Retinal pigment epithelial cell (primary cell): ENCODE data around the gene COMMD7.
"Not testable (repeated sequence)": the region's sequence is repeated elsewhere in the genome, so short reads cannot be mapped to it uniquely, and the experiment has no call there.

Experiments
- DNase-seq: peaks from one replicate; pipeline ENCODE4 v3.0.0-alpha.2; 2010; ENCODE audit warnings: low read depth
- H3K4me3 ChIP-seq: 2 replicates; pipeline ENCODE4 v1.5.1; 2011; ENCODE audit warnings: mild to moderate bottlenecking, low read length, control low read depth, moderate library complexity
- TF ChIP-seq, protein P1 (sequence below): conservative IDR thresholded peaks from 2 replicates; pipeline ENCODE4 v1.5.1; 2011; ENCODE audit warnings: low read depth, low read length, control low read depth, inconsistent platforms

Gene COMMD7

DNA sequence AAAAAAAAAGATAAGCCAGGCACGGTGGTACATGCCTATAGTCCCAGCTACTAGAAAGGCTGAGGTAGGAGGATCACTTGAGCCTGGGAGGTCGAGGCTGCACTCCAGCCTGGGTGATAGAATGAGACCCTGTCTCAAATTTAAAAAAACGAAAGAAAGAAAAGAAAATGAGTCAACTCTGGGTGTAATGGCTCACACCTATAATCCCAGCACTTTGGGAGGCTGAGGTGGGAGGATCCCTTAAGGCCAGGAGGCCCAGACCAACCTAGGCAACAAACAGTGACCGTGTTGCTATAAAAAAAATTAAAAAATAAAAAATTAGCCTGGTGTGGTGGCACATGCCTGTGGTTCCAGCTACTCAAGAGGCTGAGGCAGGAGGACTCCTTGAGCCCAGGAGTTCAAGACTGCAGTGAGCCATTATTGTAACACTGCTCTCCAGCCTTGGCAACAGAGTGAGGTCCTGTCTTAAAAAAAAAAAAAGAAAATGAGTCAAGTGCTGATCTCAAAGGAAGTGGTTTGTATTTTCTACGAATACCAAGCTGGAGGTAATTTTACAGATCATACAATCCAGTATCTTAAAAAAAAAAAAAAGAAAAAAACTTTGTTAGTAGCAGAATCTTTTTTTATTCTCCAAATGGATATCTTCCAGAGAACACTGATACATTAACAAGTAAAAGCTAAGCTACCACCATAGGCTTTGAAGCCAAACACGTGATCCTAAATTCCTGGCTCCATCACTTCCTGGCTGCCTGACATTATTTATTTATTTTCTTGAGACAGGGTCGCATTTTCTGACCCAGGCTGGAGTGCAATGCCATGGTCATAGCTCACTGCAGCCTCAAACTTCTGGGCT is 5.7 kb downstream of the COMMD7 start:
- H3K4me3 ChIP-seq, result no peak overlapping the region
- peak; percentile 17 for DNase-seq

DNA sequence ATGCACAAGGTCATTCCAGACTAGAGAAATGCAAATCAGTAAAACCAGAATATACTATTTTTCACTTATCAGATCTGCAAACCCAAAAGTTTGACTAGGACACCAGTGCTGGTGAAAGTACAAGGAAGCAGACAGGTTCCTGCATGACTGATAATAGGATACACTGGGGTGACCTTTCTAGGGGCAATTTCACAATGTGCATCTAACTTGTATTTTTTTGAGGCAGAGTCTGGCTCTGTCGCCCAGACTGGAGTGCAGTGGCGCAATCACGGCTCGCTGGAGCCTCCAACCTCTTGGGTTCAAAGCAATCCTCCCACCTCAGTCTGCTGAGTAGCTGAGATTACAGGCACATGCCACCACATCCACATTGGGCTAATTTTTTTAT is 11.4 kb downstream of the COMMD7 start:
- H3K4me3 ChIP-seq, result no peak overlapping the region
- TF ChIP-seq, protein P1, sequence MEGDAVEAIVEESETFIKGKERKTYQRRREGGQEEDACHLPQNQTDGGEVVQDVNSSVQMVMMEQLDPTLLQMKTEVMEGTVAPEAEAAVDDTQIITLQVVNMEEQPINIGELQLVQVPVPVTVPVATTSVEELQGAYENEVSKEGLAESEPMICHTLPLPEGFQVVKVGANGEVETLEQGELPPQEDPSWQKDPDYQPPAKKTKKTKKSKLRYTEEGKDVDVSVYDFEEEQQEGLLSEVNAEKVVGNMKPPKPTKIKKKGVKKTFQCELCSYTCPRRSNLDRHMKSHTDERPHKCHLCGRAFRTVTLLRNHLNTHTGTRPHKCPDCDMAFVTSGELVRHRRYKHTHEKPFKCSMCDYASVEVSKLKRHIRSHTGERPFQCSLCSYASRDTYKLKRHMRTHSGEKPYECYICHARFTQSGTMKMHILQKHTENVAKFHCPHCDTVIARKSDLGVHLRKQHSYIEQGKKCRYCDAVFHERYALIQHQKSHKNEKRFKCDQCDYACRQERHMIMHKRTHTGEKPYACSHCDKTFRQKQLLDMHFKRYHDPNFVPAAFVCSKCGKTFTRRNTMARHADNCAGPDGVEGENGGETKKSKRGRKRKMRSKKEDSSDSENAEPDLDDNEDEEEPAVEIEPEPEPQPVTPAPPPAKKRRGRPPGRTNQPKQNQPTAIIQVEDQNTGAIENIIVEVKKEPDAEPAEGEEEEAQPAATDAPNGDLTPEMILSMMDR, result no peak
- DNase-seq, result no peak

More for the DNA sequence above, 5.7 kb downstream of the COMMD7 start:
- TF ChIP-seq, protein P1, result no peak

DNA sequence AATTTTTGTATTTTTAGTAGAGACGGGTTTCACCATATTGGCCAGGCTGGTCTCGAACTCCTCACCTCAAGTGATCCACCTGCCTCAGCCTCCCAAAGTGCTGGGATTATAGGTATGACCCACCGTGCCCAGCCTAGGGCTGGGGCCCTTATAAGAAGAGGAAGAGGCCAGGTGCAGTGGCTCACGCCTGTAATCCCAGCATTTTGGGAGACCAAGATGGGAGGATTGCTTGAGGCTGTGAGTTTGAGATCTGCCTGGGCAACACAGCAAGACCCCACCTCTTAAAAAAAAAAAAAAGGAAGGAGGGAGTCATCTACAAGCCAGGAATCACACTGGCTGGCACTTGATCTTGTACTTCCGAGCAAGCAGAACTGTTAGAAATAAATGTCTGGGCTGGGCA is 13.9 kb downstream of the COMMD7 start:
- not testable (repeated sequence) for DNase-seq

DNA sequence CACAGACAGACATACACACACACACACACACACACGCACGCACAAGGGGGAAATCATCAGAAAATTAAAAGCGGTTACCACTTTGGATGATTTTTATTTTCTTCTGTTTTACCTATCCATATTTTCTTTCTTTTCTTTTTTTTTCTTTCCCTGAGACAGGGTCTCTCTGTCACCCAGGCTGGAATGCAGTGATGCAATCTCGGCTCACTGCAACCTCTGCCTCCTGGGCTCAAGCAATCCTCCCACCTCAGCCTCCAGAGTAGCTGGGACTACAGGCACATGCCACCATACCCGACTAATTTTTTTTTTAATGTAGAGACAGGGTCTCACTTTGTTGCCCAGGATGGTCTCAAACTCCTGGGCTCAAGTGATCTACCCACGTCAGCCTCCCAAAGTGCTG is 14.8 kb downstream of the COMMD7 start:
- not testable (repeated sequence) for H3K4me3 ChIP-seq

More for the DNA sequence above, 13.9 kb downstream of the COMMD7 start:
- H3K4me3 ChIP-seq, result not testable (repeated sequence)

DNA sequence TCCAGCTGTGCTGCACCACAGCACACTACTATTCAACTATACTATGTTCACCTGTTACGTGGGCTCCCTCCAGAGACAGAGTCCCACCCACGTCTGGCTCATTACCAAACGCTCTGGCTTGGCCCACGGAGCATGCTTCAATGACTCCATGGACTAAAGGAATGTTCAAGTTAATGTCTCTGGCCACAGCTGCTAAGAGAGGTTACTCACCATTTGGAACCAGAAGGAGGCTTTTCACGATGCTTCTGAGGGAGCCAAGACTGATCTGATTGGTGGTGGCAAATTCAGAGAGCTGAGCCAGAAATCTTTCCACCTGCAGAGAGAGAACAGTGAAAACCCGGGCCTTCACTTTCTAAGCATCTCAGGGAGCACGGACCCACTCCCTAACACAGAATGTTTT is 15.6 kb downstream of the COMMD7 start:
- TF ChIP-seq, protein P1, result no peak
- peak; percentile 43 for DNase-seq
- no peak overlapping the region for H3K4me3 ChIP-seq

More for the DNA sequence above, 14.8 kb downstream of the COMMD7 start:
- DNase-seq, result not testable (repeated sequence)

DNA sequence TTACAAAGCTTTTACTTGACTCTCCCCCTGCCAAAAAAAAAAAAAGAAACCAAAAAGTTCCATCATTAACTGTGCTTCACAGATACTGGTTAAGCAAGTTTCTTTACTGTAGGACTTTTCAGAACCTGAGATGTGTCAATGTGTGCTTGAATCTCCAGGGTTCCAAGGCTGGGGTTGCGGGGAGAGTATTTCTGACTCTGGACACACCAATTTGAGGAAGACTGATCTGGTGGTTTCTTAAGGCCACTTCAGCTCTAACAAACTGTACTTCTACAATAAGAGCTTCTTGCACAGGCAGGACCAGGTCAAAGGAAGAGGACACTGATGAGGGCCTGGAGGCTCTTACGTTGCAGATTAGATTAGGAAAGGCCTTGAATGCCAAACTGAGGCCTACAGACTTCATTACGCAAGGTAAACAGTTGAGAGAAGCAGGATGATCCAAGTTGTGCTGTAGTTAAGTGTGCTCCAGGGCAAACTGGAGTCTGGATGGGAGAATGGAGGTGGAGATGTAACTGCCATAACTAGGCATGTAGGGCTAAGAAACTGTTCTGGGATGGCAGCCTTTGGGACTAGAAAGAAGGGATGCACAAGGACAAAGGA is 24.4 kb downstream of the COMMD7 start:
- H3K4me3 ChIP-seq, result no peak overlapping the region
- DNase-seq, result no peak
- TF ChIP-seq, protein P1, result no peak

DNA sequence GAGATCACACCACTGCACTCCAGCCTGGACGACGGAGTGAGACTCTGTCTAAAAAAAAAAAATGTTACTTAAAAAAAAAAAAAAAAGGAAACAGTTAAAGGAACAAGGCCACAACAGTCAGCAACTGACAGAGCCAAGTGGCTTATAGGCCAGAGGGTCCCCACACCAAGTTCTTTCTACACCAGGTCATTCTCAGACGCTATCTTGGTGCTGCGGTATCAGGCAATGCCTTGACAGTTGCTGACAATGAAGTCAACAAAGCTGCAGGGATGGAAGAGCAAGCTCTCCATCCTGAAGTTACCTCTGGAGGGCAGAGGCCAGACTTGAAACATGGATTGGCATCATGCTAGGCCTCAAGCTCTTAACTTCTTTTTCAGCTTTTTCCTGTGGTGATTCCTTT is 31.9 kb downstream of the COMMD7 start:
- no peak overlapping the region for H3K4me3 ChIP-seq
- DNase-seq, result no peak
- TF ChIP-seq, protein P1, result no peak

DNA sequence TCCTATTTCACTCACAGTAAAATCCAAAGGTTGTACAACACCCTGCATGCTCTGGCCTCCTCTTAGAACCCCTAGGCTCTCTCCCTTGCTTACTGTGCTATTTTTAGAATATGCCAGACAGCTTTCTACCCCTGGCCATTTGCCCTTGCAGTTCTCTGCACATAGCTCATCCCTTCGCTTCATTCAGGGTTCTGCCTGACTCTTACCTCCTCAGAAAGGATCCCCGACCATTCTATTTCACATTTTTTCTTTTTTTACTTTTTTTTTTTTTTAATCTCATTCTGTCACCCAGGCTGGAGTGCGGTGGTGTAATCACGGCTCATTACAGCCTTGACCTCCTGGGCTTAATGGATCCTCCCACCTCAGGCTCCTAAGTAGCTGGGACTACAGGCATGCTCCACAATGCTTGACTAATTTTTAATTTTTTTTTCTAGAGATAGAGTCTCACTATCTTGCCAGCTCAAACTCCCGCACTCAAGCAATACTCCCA is 33.6 kb downstream of the COMMD7 start:
- TF ChIP-seq, protein P1, result no peak
- no peak overlapping the region for H3K4me3 ChIP-seq
- DNase-seq, result no peak

DNA sequence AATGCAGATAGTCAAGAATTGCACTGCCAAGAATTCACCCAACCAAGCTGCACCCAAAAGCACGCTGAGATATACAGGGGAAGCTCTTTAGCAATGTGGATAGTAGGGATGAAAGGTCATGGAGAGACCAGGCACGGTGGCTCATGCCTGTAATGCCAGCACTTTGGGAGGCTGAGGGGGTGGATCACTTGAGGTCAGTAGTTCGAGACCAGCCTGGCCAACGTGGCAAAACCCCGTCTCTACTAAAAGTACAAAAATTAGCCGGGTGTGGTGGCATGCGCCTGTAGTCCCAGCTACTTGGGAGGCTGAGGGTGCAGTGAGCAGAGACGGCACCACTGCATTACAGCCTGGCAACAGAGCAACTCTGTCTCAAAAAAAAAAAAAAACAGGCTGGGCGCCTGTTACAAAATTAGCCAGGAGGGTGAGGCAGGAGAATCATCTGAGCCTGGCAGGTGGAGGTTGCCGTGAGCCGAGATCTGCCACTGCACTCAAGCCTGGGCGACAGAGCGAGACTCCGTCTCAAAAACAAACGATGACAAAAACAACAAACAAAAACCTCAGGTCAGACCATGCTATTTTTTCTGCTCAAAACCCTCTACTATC is 34.1 kb downstream of the COMMD7 start:
- not testable (repeated sequence) for H3K4me3 ChIP-seq, DNase-seq
